Type B pancreatic cell (in vitro differentiated cells): ENCODE data around the gene SPATA16. TPM values are rescaled to one million over a fixed set of nuclear protein-coding genes. Genes with fewer than 3 reads are reported as not detected.
"Not testable (repeated sequence)": the region's sequence is repeated elsewhere in the genome, so short reads cannot be mapped to it uniquely, and the experiment has no call there.

Source experiments
- DNase-seq: peaks from one replicate; pipeline ENCODE4 v3.0.0; 2021; ENCODE audit warnings: mixed read lengths; ENCODE audit not compliant: unreplicated experiment; ENCODE audit errors: extremely low spot score
- H3K27ac Mint-ChIP-seq: 2 replicates; pipeline ENCODE4 v1.8.0; 2021; ENCODE audit warnings: mild to moderate bottlenecking, mixed read lengths
- H3K27me3 Mint-ChIP-seq: 2 replicates; pipeline ENCODE4 v1.8.0; 2021; ENCODE audit warnings: mixed read lengths
- H3K36me3 Mint-ChIP-seq: 2 replicates; pipeline ENCODE4 v1.8.0; 2021; ENCODE audit warnings: mixed read lengths
- H3K4me1 Mint-ChIP-seq: one replicate; pipeline ENCODE4 v1.8.0; 2021; ENCODE audit warnings: mixed read lengths; ENCODE audit not compliant: unreplicated experiment
- H3K4me3 Mint-ChIP-seq: 2 replicates; pipeline ENCODE4 v1.8.0; 2021; ENCODE audit warnings: mild to moderate bottlenecking, mixed read lengths
- H3K9me3 Mint-ChIP-seq: 2 replicates; pipeline ENCODE4 v1.8.0; 2021; ENCODE audit warnings: mixed read lengths
- CTCF ChIP-seq: fragments of 200-600 bp; sonication (generic); conservative IDR thresholded peaks from 2 replicates; pipeline ENCODE4 v1.5.0; 2021; ENCODE audit warnings: antibody characterized with exemption, mild to moderate bottlenecking
- total RNA-seq: library from RNA; stranded (reverse); gene quantifications from 2 replicates; pipeline ENCODE4 v1.2.1, GENCODE V29; 2021; ENCODE audit warnings: low replicate concordance

SPATA16 gene
- total RNA-seq, 1 donor from 2014 or later, result not detected

GRCh38 chr3:172968646-172969045, 172.4 kb downstream of the SPATA16 start:
- H3K27ac Mint-ChIP-seq, result no peak overlapping the region
- no peaks in the 10 kb centered on the region for H3K27me3 Mint-ChIP-seq
- no peaks in the 10 kb centered on the region for H3K9me3 Mint-ChIP-seq
- DNase-seq, result no peak
- H3K36me3 Mint-ChIP-seq, result no peaks in the 10 kb centered on the region
- no peak overlapping the region for H3K4me3 Mint-ChIP-seq
- no peak for TF ChIP-seq CTCF
- no peaks in the 10 kb centered on the region for H3K4me1 Mint-ChIP-seq

GRCh38 chr3:172965256-172965655, 175.8 kb downstream of the SPATA16 start:
- Mint-ChIP-seq H3K4me3 (no peak overlapping the region), H3K4me1 (no peaks in the 10 kb centered on the region), H3K27ac (no peak overlapping the region), H3K9me3 (no peaks in the 10 kb centered on the region), H3K36me3 (no peaks in the 10 kb centered on the region), H3K27me3 (no peaks in the 10 kb centered on the region)
- no peak for DNase-seq
- TF ChIP-seq CTCF, result no peak

GRCh38 chr3:172960626-172961182, 180.3 kb downstream of the SPATA16 start:
- not testable (repeated sequence) for H3K27me3 Mint-ChIP-seq, H3K9me3 Mint-ChIP-seq, H3K27ac Mint-ChIP-seq, H3K4me1 Mint-ChIP-seq, DNase-seq, H3K36me3 Mint-ChIP-seq, H3K4me3 Mint-ChIP-seq

GRCh38 chr3:172958565-172958964, 182.5 kb downstream of the SPATA16 start:
- no peaks in the 10 kb centered on the region for H3K9me3 Mint-ChIP-seq
- H3K27me3 Mint-ChIP-seq, result no peaks in the 10 kb centered on the region
- no peak overlapping the region for H3K27ac Mint-ChIP-seq
- H3K4me1 Mint-ChIP-seq, result no peaks in the 10 kb centered on the region
- no peak overlapping the region for H3K4me3 Mint-ChIP-seq
- no peak for DNase-seq
- TF ChIP-seq CTCF, result no peak
- H3K36me3 Mint-ChIP-seq, result no peaks in the 10 kb centered on the region

GRCh38 chr3:172953571-172953970, 187.5 kb downstream of the SPATA16 start:
- no peak overlapping the region for H3K27ac Mint-ChIP-seq
- H3K4me3 Mint-ChIP-seq, result no peak overlapping the region
- no peak for TF ChIP-seq CTCF
- DNase-seq, result no peak
- no peaks in the 10 kb centered on the region for H3K4me1 Mint-ChIP-seq
- H3K27me3 Mint-ChIP-seq, result no peaks in the 10 kb centered on the region
- H3K36me3 Mint-ChIP-seq, result no peaks in the 10 kb centered on the region
- no peaks in the 10 kb centered on the region for H3K9me3 Mint-ChIP-seq

GRCh38 chr3:172951511-172951910, 189.5 kb downstream of the SPATA16 start:
- H3K9me3 Mint-ChIP-seq, result no peaks in the 10 kb centered on the region

More at GRCh38 chr3:172951511-172951910, 189.5 kb downstream of the SPATA16 start:
- Mint-ChIP-seq H3K4me1 (no peaks in the 10 kb centered on the region), H3K27ac (no peak overlapping the region), H3K4me3 (no peak overlapping the region), H3K36me3 (no peaks in the 10 kb centered on the region), H3K27me3 (no peaks in the 10 kb centered on the region)
- no peak for TF ChIP-seq CTCF
- no peak for DNase-seq
